ENCODE measurements around the gene MICALL2.

MICALL2 gene

DNA sequence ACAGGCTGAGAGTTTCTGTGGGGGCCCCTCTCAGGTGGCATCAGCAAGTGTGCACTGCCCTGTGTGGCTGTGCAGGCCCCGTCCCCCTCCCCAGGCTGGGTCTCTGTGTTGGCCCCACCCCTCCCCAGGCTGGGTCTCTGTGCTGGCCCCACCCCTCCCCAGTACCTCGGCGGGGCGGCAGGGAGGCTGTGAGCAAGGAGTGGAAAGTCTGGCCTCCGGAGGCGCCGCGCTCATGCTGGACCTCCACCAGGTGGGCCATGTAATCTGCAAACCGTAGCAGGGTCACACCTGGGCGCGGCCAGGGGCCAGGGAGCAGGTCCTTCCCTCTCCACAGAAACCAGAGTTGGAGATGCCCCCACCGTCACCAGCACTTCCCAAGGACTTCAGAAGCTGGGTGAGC, 21.4 kb upstream of the MICALL2 start:
- H3K9me2 ChIP-seq (replicated peaks; ENCODE audit: insufficient read depth, low read length) = no peaks in the 10 kb centered on the region
- no peak overlapping the region for H3K9ac ChIP-seq (ENCODE audit: low read length)
- no peaks in the 10 kb centered on the region for H3K9me3 ChIP-seq (ENCODE audit: insufficient read depth, low read length)
- H3K4me2 ChIP-seq (ENCODE audit: low read depth, low read length, poor library complexity, severe bottlenecking) = no peak overlapping the region
- H3K27me3 ChIP-seq (ENCODE audit: low read length) = no peaks in the 10 kb centered on the region
- H3F3A ChIP-seq (ENCODE audit: insufficient read depth) = no peaks in the 10 kb centered on the region
- no peak for TF ChIP-seq EZH2phosphoT487 (conservative IDR thresholded peaks at IDR 0.05; ENCODE audit: low read length)
- TF ChIP-seq, protein P1, sequence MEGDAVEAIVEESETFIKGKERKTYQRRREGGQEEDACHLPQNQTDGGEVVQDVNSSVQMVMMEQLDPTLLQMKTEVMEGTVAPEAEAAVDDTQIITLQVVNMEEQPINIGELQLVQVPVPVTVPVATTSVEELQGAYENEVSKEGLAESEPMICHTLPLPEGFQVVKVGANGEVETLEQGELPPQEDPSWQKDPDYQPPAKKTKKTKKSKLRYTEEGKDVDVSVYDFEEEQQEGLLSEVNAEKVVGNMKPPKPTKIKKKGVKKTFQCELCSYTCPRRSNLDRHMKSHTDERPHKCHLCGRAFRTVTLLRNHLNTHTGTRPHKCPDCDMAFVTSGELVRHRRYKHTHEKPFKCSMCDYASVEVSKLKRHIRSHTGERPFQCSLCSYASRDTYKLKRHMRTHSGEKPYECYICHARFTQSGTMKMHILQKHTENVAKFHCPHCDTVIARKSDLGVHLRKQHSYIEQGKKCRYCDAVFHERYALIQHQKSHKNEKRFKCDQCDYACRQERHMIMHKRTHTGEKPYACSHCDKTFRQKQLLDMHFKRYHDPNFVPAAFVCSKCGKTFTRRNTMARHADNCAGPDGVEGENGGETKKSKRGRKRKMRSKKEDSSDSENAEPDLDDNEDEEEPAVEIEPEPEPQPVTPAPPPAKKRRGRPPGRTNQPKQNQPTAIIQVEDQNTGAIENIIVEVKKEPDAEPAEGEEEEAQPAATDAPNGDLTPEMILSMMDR (IDR thresholded peaks at IDR 0.05; ENCODE audit: insufficient read depth, low read length, poor library complexity, severe bottlenecking) = no peak
- no peaks in the 10 kb centered on the region for H3K79me2 ChIP-seq (ENCODE audit: insufficient read depth, low read length)
- H3K36me3 ChIP-seq (ENCODE audit: low read length) = no peaks in the 10 kb centered on the region
- H4K20me1 ChIP-seq (ENCODE audit: low read depth, low read length) = no peaks in the 10 kb centered on the region
- no peak overlapping the region for H2AFZ ChIP-seq (ENCODE audit: low read depth, low read length, severe bottlenecking)
- no peak overlapping the region for H3K4me3 ChIP-seq (ENCODE audit: insufficient read depth, low read length, poor library complexity, severe bottlenecking)
- no peak overlapping the region for H3K27ac ChIP-seq (ENCODE audit: low read depth, low read length)

GRCh38 chr7:1479287-1479686, 20.0 kb upstream of the MICALL2 start:
- TF ChIP-seq, protein P1 (IDR thresholded peaks at IDR 0.05; ENCODE audit: insufficient read depth, low read length, poor library complexity, severe bottlenecking) = no peak
- TF ChIP-seq EZH2phosphoT487 (conservative IDR thresholded peaks at IDR 0.05; ENCODE audit: low read length) = no peak
- H3K36me3 ChIP-seq (ENCODE audit: low read length) = no peaks in the 10 kb centered on the region

GRCh38 chr7:1478480-1478879, 19.2 kb upstream of the MICALL2 start:
- Histone ChIP-seq H3K4me3 (ENCODE audit: insufficient read depth, low read length, poor library complexity, severe bottlenecking) (no peak overlapping the region), H3K4me2 (ENCODE audit: low read depth, low read length, poor library complexity, severe bottlenecking) (no peak overlapping the region), H3K79me2 (ENCODE audit: insufficient read depth, low read length) (no peaks in the 10 kb centered on the region), H3K9me3 (ENCODE audit: insufficient read depth, low read length) (no peaks in the 10 kb centered on the region), H3F3A (ENCODE audit: insufficient read depth) (no peaks in the 10 kb centered on the region; the same call in 1 of the 2 replicates), H2AFZ (ENCODE audit: low read depth, low read length, severe bottlenecking) (no peak overlapping the region), H3K36me3 (ENCODE audit: low read length) (no peaks in the 10 kb centered on the region), H3K27me3 (ENCODE audit: low read length) (no peaks in the 10 kb centered on the region), H3K9me2 (replicated peaks; ENCODE audit: insufficient read depth, low read length) (no peaks in the 10 kb centered on the region), H3K27ac (ENCODE audit: low read depth, low read length) (no peak overlapping the region), H4K20me1 (ENCODE audit: low read depth, low read length) (no peaks in the 10 kb centered on the region), H3K9ac (ENCODE audit: low read length) (no peak overlapping the region)
- TF ChIP-seq EZH2phosphoT487 (conservative IDR thresholded peaks at IDR 0.05; ENCODE audit: low read length) = no peak
- TF ChIP-seq, protein P1 (IDR thresholded peaks at IDR 0.05; ENCODE audit: insufficient read depth, low read length, poor library complexity, severe bottlenecking) = no peak

More at GRCh38 chr7:1479287-1479686, 20.0 kb upstream of the MICALL2 start:
- Histone ChIP-seq H3F3A (ENCODE audit: insufficient read depth) (no peaks in the 10 kb centered on the region; the same call in 1 of the 2 replicates), H3K4me2 (ENCODE audit: low read depth, low read length, poor library complexity, severe bottlenecking) (no peak overlapping the region), H3K79me2 (ENCODE audit: insufficient read depth, low read length) (no peaks in the 10 kb centered on the region), H3K27me3 (ENCODE audit: low read length) (no peaks in the 10 kb centered on the region), H3K27ac (ENCODE audit: low read depth, low read length) (no peak overlapping the region), H2AFZ (ENCODE audit: low read depth, low read length, severe bottlenecking) (no peak overlapping the region), H3K9ac (ENCODE audit: low read length) (no peak overlapping the region), H3K9me3 (ENCODE audit: insufficient read depth, low read length) (no peaks in the 10 kb centered on the region), H4K20me1 (ENCODE audit: low read depth, low read length) (no peaks in the 10 kb centered on the region), H3K9me2 (replicated peaks; ENCODE audit: insufficient read depth, low read length) (no peaks in the 10 kb centered on the region), H3K4me3 (ENCODE audit: insufficient read depth, low read length, poor library complexity, severe bottlenecking) (no peak overlapping the region)
